OCI-LY7 (cell line): ENCODE results near the gene WNT5A.

Experiments
- EZH2phosphoT487 ChIP-seq: fragments of 200-600 bp; sonication (generic); IDR thresholded peaks from 2 replicates; pipeline ENCODE4 v1.6.1; 2018; ENCODE audit warnings: low read depth, borderline replicate concordance, mild to moderate bottlenecking, mixed run types, antibody characterized with exemption, low read length, moderate library complexity, mixed read lengths
- TF ChIP-seq, protein P1 (sequence below): fragments of 200-600 bp; sonication (generic); conservative IDR thresholded peaks from 2 replicates; pipeline ENCODE4 v1.5.1; 2014; ENCODE audit warnings: mild to moderate bottlenecking, antibody characterized with exemption, low read length, moderate library complexity, mixed read lengths

DNA sequence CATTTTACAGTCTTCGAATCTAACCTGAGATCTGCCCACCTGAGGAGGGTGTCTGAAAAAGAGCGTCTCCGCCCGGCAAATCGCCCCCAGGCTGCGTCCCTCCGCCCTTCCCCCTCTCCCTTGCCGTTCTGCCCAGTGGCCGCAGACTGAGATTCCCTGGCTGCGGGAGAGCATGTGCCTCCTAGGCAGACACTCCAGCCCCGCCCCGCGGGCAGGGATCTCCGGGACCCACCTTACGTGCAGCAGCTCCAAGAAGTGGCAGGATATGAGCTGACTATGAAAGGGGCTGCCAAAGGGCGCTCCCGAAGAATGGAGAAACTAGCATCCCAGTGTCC is 2.7 kb upstream of the WNT5A start:
- TF ChIP-seq, protein P1, sequence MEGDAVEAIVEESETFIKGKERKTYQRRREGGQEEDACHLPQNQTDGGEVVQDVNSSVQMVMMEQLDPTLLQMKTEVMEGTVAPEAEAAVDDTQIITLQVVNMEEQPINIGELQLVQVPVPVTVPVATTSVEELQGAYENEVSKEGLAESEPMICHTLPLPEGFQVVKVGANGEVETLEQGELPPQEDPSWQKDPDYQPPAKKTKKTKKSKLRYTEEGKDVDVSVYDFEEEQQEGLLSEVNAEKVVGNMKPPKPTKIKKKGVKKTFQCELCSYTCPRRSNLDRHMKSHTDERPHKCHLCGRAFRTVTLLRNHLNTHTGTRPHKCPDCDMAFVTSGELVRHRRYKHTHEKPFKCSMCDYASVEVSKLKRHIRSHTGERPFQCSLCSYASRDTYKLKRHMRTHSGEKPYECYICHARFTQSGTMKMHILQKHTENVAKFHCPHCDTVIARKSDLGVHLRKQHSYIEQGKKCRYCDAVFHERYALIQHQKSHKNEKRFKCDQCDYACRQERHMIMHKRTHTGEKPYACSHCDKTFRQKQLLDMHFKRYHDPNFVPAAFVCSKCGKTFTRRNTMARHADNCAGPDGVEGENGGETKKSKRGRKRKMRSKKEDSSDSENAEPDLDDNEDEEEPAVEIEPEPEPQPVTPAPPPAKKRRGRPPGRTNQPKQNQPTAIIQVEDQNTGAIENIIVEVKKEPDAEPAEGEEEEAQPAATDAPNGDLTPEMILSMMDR: no peak
- TF ChIP-seq EZH2phosphoT487: no peak
